Measurements from ENCODE around the gene SLC5A8. TPM values are rescaled to one million over a fixed set of nuclear protein-coding genes. Genes with fewer than 3 reads are reported as not detected.
A peak's percentile ranks its signal among the peaks of the same experiment; 100 is the strongest.
"Not testable (repeated sequence)": the region's sequence is repeated elsewhere in the genome, so short reads cannot be mapped to it uniquely, and the experiment has no call there.

Gene SLC5A8
- total RNA-seq, 1 donor from 2014 or later, result not detected

DNA sequence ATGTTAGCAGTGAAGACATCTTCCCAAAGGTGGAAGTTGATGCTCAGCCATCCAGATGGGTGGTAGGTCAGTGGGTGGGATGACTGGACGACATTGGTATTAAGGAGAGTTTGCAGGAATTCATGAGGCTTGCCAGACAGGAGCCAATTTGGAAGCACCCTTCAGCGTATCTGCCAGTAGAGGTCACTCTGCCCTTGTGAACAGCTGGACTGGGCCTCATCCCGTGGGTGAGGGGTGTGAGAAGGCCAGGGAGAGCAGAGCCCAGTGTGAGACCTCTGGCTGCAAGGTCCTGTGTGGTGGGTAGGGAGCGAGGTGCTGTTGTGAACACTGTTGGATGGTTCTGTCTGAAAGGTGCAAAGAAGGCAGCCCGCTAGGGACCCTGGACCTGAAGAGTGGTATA is 37.7 kb downstream of the SLC5A8 start:
- ATAC-seq, result peak; percentile 39

GRCh38 chr12:101168001-101168400 is 42.0 kb downstream of the SLC5A8 start:
- ATAC-seq, result no peak

- no peak for ATAC-seq
These were observed 43.2 kb downstream of the SLC5A8 start for GRCh38 chr12:101166866-101167265.

DNA sequence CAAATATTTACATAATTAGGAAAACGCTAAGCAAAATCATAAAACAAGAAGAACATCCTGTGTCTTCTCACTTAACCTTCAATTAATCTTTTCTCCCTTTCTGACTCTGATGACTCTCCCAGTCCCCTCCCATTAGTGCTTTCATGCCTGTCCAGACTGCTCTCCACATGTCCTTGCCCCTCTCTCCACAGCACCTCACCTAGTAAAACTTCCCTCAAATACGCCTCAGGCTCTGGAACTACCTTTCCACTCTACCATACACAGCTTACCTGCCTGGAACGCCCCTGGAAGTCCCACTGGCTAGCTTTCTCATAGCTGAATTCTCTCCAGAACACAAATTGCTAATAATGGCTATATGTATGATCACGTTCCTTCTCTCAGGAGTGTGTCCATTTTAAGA is 44.7 kb downstream of the SLC5A8 start:
- ATAC-seq, result peak; percentile 67

DNA sequence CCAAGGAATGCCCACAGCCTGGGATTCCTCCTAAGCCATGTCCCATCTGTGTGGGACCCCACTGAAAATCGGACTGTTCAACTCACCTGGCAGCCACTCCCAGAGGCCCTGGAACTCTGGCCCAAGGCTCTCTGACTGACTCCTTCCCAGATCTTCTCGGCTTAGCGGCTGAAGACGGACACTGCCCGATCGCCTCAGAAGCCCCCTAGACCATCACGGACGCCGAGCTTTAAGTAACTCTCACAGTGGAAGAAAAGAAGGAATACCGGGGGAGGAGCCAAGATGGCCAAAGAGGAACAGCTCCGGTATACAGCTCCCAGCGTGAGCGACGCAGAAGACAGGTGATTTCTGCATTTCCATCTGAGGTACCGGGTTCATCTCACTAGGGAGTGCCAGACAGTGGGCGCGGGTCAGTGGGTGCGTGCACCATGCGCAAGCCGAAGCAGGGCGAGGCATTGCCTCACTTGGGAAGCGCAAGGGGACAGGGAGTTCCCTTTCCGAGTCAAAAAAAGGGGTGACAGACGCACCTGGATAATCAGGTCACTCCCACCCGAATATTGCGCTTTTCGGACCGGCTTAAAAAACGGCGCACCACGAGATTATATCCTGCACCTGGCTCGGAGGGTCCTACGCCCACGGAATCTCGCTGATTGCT is 64.1 kb downstream of the SLC5A8 start:
- ATAC-seq, result not testable (repeated sequence)

DNA sequence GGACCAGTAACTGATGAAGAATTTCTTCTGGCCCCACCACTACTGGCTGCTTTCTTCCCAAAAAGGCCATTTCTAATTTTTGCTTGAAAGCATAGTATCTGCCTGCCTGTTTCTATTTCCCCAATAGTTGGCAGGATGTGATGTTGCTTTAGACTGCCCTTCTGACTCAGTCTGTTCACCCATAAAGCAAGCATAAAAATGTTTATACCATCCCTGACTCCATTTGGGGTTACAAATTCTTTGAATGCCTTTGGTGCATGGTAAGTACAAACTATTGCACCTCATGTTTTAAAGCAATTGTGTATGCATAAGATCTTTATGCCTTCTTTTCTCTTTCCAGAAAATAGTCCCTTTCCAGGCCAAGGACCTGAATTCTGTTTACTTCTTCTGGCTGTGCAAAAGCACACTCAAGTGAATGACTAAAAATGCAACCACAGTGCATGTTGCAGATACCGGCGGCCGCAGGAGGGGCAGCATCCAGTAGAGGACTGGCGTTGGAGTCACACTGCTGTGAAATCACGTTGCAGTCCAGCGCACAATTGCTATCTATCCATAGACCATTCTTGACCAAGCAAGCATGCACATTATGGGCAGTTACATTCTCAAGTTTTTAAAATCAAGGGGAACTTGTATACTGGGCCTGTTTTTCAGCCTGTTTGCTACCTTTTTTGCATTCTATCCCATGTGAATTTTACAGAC is 82.4 kb downstream of the SLC5A8 start:
- ATAC-seq, result no peak

- no peak for ATAC-seq
These were observed 92.2 kb downstream of the SLC5A8 start for GRCh38 chr12:101117842-101118241.

GRCh38 chr12:101116911-101117310 is 93.1 kb downstream of the SLC5A8 start:
- no peak for ATAC-seq

DNA sequence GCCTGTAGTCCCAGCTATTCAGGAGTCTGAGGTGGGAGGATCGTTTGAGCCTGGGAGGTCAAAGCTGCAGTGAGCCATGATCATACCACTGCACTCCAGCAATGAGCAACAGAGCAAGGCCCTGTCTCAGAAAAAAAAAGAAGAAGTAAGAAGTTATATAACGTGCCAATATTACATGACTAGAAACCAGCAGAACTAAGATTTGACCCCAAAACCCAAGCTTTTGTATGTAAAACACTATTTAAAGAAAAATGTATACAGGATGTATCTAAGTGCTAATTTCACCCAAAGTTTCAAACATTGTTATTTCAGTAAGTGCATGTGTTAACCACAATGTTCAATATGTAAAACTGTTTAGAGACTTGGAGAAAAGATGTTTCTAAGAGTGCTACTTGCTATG is 94.7 kb downstream of the SLC5A8 start:
- ATAC-seq, result no peak

- no peak for ATAC-seq
These were observed 98.6 kb downstream of the SLC5A8 start for GRCh38 chr12:101111441-101111840.

GRCh38 chr12:101110866-101111265 is 99.2 kb downstream of the SLC5A8 start:
- ATAC-seq, result no peak

- ATAC-seq, result no peak
These were observed 101.9 kb downstream of the SLC5A8 start for GRCh38 chr12:101108130-101108529.

GRCh38 chr12:101107032-101107763 is 102.8 kb downstream of the SLC5A8 start:
- no peak for ATAC-seq

Other genes with a start within 250 kb of the SLC5A8 start
- gene UTP20, start 69.9 kb upstream of the SLC5A8 start, total RNA-seq, result 11.5 TPM
- gene ARL1, start 197.5 kb upstream of the SLC5A8 start, total RNA-seq, result 62.3 TPM

All from esophagus mucosa (tissue), 1 donor.